CD14-positive monocyte (primary cell): ENCODE measurements around the gene APBA2. TPM values are rescaled to one million over a fixed set of nuclear protein-coding genes. Genes with fewer than 3 reads are reported as not detected.

Experiments
- DNase-seq, 3 donors: peaks; one replicate each; pipeline ENCODE4 v3.0.0-alpha.2; 2011 to 2022
- H2AFZ ChIP-seq: 2 replicates; pipeline ENCODE4 v1.6.0; 2012; ENCODE audit warnings: mild to moderate bottlenecking, low read depth, low read length, inconsistent platforms; ENCODE audit not compliant: insufficient read depth, poor library complexity, severe bottlenecking
- H3K27ac ChIP-seq, 2 donors: 1 replicate in 1 of 2; 2 replicates in 1 of 2; pipeline ENCODE4 v1.5.1; 2012 to 2013; ENCODE audit warnings: low read length in 2 of 2, control low read depth in 1 of 2, inconsistent platforms in 1 of 2, low read depth in 1 of 2, mild to moderate bottlenecking in 1 of 2
- H3K27me3 ChIP-seq, 2 donors: one replicate each; pipeline versions ENCODE4 v1.6.0 to v1.6.1; 2011 to 2013; ENCODE audit warnings: low read length in 2 of 2; ENCODE audit not compliant: control insufficient read depth in 2 of 2, insufficient read depth in 2 of 2
- H3K36me3 ChIP-seq, 2 donors: replicated peaks in 1 of 2; 1 replicate in 1 of 2; 2 replicates in 1 of 2; pipeline versions ENCODE4 v1.5.1 to v1.6.1; 2012 to 2013; ENCODE audit warnings: low read length in 2 of 2, control low read depth in 1 of 2, inconsistent platforms in 1 of 2, mild to moderate bottlenecking in 1 of 2; ENCODE audit not compliant: insufficient read depth in 2 of 2, control insufficient read depth in 1 of 2
- H3K4me1 ChIP-seq, 2 donors: 1 replicate in 1 of 2; 2 replicates in 1 of 2; pipeline versions ENCODE4 v1.5.1 to v1.6.1; 2012 to 2013; ENCODE audit warnings: low read length in 2 of 2, control low read depth in 1 of 2, inconsistent platforms in 1 of 2, mild to moderate bottlenecking in 1 of 2, moderate library complexity in 1 of 2; ENCODE audit not compliant: insufficient read depth in 2 of 2, control insufficient read depth in 1 of 2
- H3K4me2 ChIP-seq: replicated peaks from 2 replicates; pipeline ENCODE3; 2012; ENCODE audit warnings: low read length, moderate library complexity, mild to moderate bottlenecking; ENCODE audit not compliant: poor library complexity, severe bottlenecking; ENCODE audit errors: extremely low read depth
- H3K4me3 ChIP-seq, 3 experiments: fragments of 200-600 bp in 1 of 3; sonication (generic) in 1 of 3; replicated peaks in 1 of 3; 1 replicate in 2 of 3; 2 replicates in 1 of 3; pipeline ENCODE4 v1.5.1; 2011 to 2013; ENCODE audit warnings: low read length in 3 of 3, mild to moderate bottlenecking in 3 of 3, control low read depth in 2 of 3, low read depth in 2 of 3, inconsistent platforms in 1 of 3, moderate library complexity in 1 of 3
- H3K79me2 ChIP-seq: 2 replicates; pipeline ENCODE4 v1.6.0; 2012; ENCODE audit warnings: mild to moderate bottlenecking, control low read depth, inconsistent platforms, low read length, moderate library complexity; ENCODE audit not compliant: insufficient read depth
- H3K9ac ChIP-seq: 2 replicates; pipeline ENCODE4 v1.6.0; 2017; ENCODE audit warnings: low read length, mild to moderate bottlenecking; ENCODE audit not compliant: insufficient read depth, poor library complexity, severe bottlenecking
- H3K9me3 ChIP-seq, 2 donors: replicated peaks in 1 of 2; 1 replicate in 1 of 2; 2 replicates in 1 of 2; pipeline versions ENCODE4 v1.5.1 to v1.6.1; 2012 to 2013; ENCODE audit warnings: low read length in 2 of 2, control low read depth in 1 of 2; ENCODE audit not compliant: control insufficient read depth in 1 of 2, insufficient read depth in 1 of 2
- H4K20me1 ChIP-seq: 2 replicates; pipeline ENCODE4 v1.6.0; 2012; ENCODE audit warnings: mild to moderate bottlenecking, low read length, control low read depth, moderate library complexity; ENCODE audit not compliant: insufficient read depth
- H3K27ac Mint-ChIP-seq, 7 donors: one replicate each; pipeline ENCODE4 v1.8.0; 2020; ENCODE audit warnings: mild to moderate bottlenecking in 7 of 7, mixed read lengths in 7 of 7, moderate library complexity in 6 of 7, inconsistent platforms in 2 of 7
- H3K27me3 Mint-ChIP-seq, 3 donors: one replicate each; pipeline ENCODE4 v1.8.0; 2021 to 2022; ENCODE audit warnings: low read depth in 3 of 3, mild to moderate bottlenecking in 3 of 3, mixed read lengths in 3 of 3, moderate library complexity in 3 of 3, inconsistent platforms in 1 of 3
- H3K36me3 Mint-ChIP-seq, 2 donors: one replicate each; pipeline ENCODE4 v1.8.0; 2020; ENCODE audit warnings: mixed read lengths in 2 of 2, inconsistent platforms in 1 of 2, mild to moderate bottlenecking in 1 of 2
- H3K4me1 Mint-ChIP-seq: one replicate; pipeline ENCODE4 v1.8.0; 2020; ENCODE audit warnings: mild to moderate bottlenecking, mixed read lengths
- H3K4me3 Mint-ChIP-seq, 2 donors: one replicate each; pipeline ENCODE4 v1.8.0; 2020; ENCODE audit warnings: mild to moderate bottlenecking in 2 of 2, mixed read lengths in 2 of 2, moderate library complexity in 1 of 2
- H3K9me3 Mint-ChIP-seq, 7 donors: one replicate each; pipeline ENCODE4 v1.8.0; 2020 to 2022; ENCODE audit warnings: mixed read lengths in 7 of 7, mild to moderate bottlenecking in 6 of 7, moderate library complexity in 6 of 7, inconsistent platforms in 2 of 7
- WGBS: methylation state at CpG from one replicate; pipeline ENCODE4 v1.1.5; 2013; ENCODE audit warnings: missing lambda C conversion rate; ENCODE audit not compliant: insufficient coverage; 5-methylcytosine and 5-hydroxymethylcytosine counted together
- intact Hi-C, 2 donors: fragments of 100-400 bp; cut with micrococcal nuclease; formaldehyde crosslinking; loops; one replicate each; pipeline versions ENCODE4 v1.15.0 to v1.15.1; 2023
- polyA plus RNA-seq, 3 donors: library from polyadenylated mRNA; depleted of rRNA in 1 of 3; unstranded in 2 of 3; stranded (reverse) in 1 of 3; fragments of 300-500 nt in 2 of 3; fragments of >200 nt in 1 of 3; fragmentation: Illumina TruSeq in 2 of 3; gene quantifications; 1 replicate in 2 of 3; 2 replicates in 1 of 3; pipeline ENCODE4 v1.2.3, GENCODE V29; 2012 to 2021
- TF ChIP-seq, protein P1 (sequence below): fragments of 200-600 bp; IDR thresholded peaks from one replicate; pipeline ENCODE4 v1.8.0; 2022; ENCODE audit warnings: antibody characterized with exemption, mild to moderate bottlenecking

The APBA2 gene
- polyA plus RNA-seq, 3 donors, result 0.30 TPM; not detected in 2

DNA sequence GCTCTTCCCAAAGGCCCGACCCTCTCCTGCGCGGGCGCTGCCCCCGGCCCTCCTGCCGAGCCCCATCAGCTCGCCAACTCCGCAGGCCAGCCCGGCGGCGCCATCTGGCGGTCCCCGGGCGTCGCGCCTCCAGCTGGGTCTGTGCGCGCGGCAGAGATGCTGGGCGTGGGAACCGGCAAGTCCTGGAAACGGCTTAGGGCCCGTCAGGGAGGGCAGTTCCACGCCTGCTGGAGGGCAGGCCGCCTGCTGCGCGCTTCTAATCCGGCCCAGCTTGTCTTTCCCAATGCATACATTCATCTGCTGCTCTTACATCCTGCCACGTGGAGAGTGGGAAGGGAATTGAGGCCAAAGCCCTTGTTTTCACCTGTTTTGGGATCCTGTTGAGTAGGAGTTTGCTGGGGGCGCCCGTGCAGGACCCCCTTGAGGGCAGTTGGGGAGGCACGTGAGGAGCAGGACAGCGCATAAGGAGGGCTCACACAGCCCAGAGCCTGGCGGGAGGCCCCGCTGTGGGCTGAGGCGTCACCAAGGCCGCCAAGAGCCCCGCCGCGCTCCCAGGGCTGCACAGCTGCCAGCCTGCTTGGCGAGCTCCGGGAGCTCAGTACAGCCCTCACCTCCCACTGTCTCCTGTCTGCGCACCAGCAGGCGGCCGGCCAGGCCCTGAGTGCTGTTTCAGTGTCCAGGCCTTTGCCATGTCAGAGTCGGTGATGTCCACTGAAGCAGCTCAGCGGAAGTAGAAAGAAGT lies 218.2 kb downstream of the APBA2 start:
- H3K4me1 Mint-ChIP-seq, result peaks cover 1% of the 10 kb centered on the region
- H3K27me3 Mint-ChIP-seq, result peaks cover 7 to 8% (median 7%) of the 10 kb centered on the region in 3 donors
- no peaks in the 10 kb centered on the region for H3K36me3 Mint-ChIP-seq
- Histone ChIP-seq H3K27ac (no peak overlapping the region), H3K4me1 (peaks cover 3 to 6% of the 10 kb centered on the region in 2 donors), H3K9me3 (no peaks in the 10 kb centered on the region), H2AFZ (peak overlapping the region; percentile 46), H4K20me1 (no peaks in the 10 kb centered on the region), H3K9ac (no peak overlapping the region), H3K79me2 (no peaks in the 10 kb centered on the region), H3K4me2 (peak overlapping the region; percentile 39), H3K27me3 (no peaks in the 10 kb centered on the region), H3K4me3 (no peak overlapping the region), H3K36me3 (no peaks in the 10 kb centered on the region)
- H3K9me3 Mint-ChIP-seq, result peaks cover 0 to 2% (median 0%) of the 10 kb centered on the region in 7 donors
- TF ChIP-seq, protein P1, sequence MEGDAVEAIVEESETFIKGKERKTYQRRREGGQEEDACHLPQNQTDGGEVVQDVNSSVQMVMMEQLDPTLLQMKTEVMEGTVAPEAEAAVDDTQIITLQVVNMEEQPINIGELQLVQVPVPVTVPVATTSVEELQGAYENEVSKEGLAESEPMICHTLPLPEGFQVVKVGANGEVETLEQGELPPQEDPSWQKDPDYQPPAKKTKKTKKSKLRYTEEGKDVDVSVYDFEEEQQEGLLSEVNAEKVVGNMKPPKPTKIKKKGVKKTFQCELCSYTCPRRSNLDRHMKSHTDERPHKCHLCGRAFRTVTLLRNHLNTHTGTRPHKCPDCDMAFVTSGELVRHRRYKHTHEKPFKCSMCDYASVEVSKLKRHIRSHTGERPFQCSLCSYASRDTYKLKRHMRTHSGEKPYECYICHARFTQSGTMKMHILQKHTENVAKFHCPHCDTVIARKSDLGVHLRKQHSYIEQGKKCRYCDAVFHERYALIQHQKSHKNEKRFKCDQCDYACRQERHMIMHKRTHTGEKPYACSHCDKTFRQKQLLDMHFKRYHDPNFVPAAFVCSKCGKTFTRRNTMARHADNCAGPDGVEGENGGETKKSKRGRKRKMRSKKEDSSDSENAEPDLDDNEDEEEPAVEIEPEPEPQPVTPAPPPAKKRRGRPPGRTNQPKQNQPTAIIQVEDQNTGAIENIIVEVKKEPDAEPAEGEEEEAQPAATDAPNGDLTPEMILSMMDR, result peak; percentile 71
- no peak overlapping the region for H3K27ac Mint-ChIP-seq
- no peak for DNase-seq
- no peak overlapping the region for H3K4me3 Mint-ChIP-seq
- intact Hi-C loops, result no loop called here
- WGBS, result 36% methylated on average over 42 of the region's 47 CpGs

DNA sequence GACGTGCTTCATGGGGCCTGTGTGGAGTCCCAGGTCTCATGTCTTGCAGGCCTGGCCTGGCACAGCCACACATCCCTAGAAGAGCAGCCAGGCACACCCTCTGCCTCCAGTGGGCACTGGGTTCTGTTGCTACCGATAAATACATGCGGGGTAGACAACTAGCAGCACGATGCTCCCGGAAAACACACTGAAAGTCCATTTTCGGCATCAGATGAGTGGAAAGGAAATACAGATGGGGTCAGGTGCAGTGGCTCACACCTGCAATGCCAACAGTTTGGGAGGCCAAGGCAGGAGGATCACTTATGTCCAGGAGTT lies 218.7 kb downstream of the APBA2 start:
- Histone ChIP-seq H3K4me2 (no peak overlapping the region), H3K4me3 (no peak overlapping the region), H3K27ac (no peak overlapping the region), H2AFZ (no peak overlapping the region), H3K36me3 (no peaks in the 10 kb centered on the region), H3K9me3 (no peaks in the 10 kb centered on the region), H3K27me3 (no peaks in the 10 kb centered on the region), H3K9ac (no peak overlapping the region), H4K20me1 (no peaks in the 10 kb centered on the region), H3K79me2 (no peaks in the 10 kb centered on the region), H3K4me1 (peaks cover 3 to 6% of the 10 kb centered on the region in 2 donors)
- Mint-ChIP-seq H3K27me3 (peaks cover 7 to 8% (median 7%) of the 10 kb centered on the region in 3 donors), H3K4me1 (peaks cover 1% of the 10 kb centered on the region), H3K27ac (no peak overlapping the region), H3K36me3 (no peaks in the 10 kb centered on the region), H3K9me3 (peaks cover 0 to 2% (median 0%) of the 10 kb centered on the region in 7 donors), H3K4me3 (no peak overlapping the region)
- 98% methylated on average over 6 of the region's 6 CpGs for WGBS
- no peak for DNase-seq
- TF ChIP-seq, protein P1, result no peak
- intact Hi-C loops, result no loop called here
